SK-MEL-5 (cell line): Measurements from ENCODE around the gene ALDOB. TPM values are rescaled to one million over a fixed set of nuclear protein-coding genes. Genes with fewer than 3 reads are reported as not detected.

Experiments
- DNase-seq: peaks from one replicate; pipeline ENCODE4 v3.0.0-alpha.2; 2016; ENCODE audit warnings: low read depth, low spot score
- in situ Hi-C: cut with HindIII; loops from 2 replicates; pipeline ENCODE4 v1.10.0; 2016; ENCODE audit warnings: low sequenced_read_pairs, high pct_unique_total_duplicates, low pct_unique_long_range_greater_than_20kb
- small RNA-seq, 2 experiments: library from RNA; depleted of rRNA; stranded (forward); fragments of <200 nt; gene quantifications; one replicate each; pipeline ENCODE3, GENCODE V24; 2014
- total RNA-seq: library from RNA; depleted of rRNA; stranded (reverse); fragments of >200 nt; shearing (Covaris generic); gene quantifications from 2 replicates; pipeline ENCODE4 v1.2.3, GENCODE V29; 2014; rRNA removed

ALDOB gene
- total RNA-seq, 1 experiment from 2014 or later = not detected

GRCh38 chr9:101375546-101375945 is 60.0 kb downstream of the ALDOB start:
- in situ Hi-C loops = no loop called here
- DNase-seq = no peak

- no peak for DNase-seq
- in situ Hi-C loops = no loop called here
Measured at GRCh38 chr9:101372327-101373118, 63.1 kb downstream of the ALDOB start.

GRCh38 chr9:101371813-101372212 is 63.8 kb downstream of the ALDOB start:
- no peak for DNase-seq
- in situ Hi-C loops = no loop called here

Small RNA genes lying within 50 kb of the gene (small RNA-seq; reads per million reads assigned to genes)
- gene AL353621.2 = 0 reads per million in 2 experiments

Other genes starting within 250 kb of the ALDOB start
- gene BAAT, start 50.8 kb downstream of the ALDOB start, total RNA-seq = 0.53 and 0.85 TPM in 2 replicates
- 33.8 and 33.9 TPM in 2 replicates for gene MRPL50, start 37.2 kb downstream of the ALDOB start, total RNA-seq
- gene ZNF189, start 36.9 kb downstream of the ALDOB start, total RNA-seq = 14.6 and 14.9 TPM in 2 replicates
- 30.9 and 31.8 TPM in 2 replicates for gene RNF20, start 98.1 kb upstream of the ALDOB start, total RNA-seq
- gene PPP3R2, start 159.2 kb upstream of the ALDOB start, total RNA-seq = not detected in 2 replicates